Spinal cord (tissue), 10 donors: ENCODE data around the gene GFM2. TPM values are rescaled to one million over a fixed set of nuclear protein-coding genes. Genes with fewer than 3 reads are reported as not detected.
"Not testable (repeated sequence)": the region's sequence is repeated elsewhere in the genome, so short reads cannot be mapped to it uniquely, and the experiment has no call there.

Experiments used
- DNase-seq, 6 donors: peaks; one replicate each; pipeline versions ENCODE4 v3.0.0 to v3.0.0-alpha.2; 2013 to 2015; ENCODE audit warnings: low spot score in 6 of 6, low read depth in 4 of 6
- H3K27ac ChIP-seq: one replicate; pipeline ENCODE4 v1.5.1; 2013; ENCODE audit warnings: low read depth, low read length, control low read depth
- H3K27me3 ChIP-seq: one replicate; pipeline ENCODE4 v1.6.1; 2013; ENCODE audit warnings: low read length; ENCODE audit not compliant: control insufficient read depth, insufficient read depth
- H3K36me3 ChIP-seq: one replicate; pipeline ENCODE4 v1.6.1; 2013; ENCODE audit warnings: low read length; ENCODE audit not compliant: control insufficient read depth, insufficient read depth
- H3K4me1 ChIP-seq: one replicate; pipeline ENCODE4 v1.6.1; 2013; ENCODE audit warnings: low read length; ENCODE audit not compliant: control insufficient read depth, insufficient read depth
- H3K4me3 ChIP-seq: one replicate; pipeline ENCODE4 v1.5.1; 2013; ENCODE audit warnings: low read depth, low read length, control low read depth
- H3K9me3 ChIP-seq: one replicate; pipeline ENCODE4 v1.6.1; 2013; ENCODE audit warnings: low read length; ENCODE audit not compliant: control insufficient read depth, insufficient read depth
- WGBS: methylation state at CpG from one replicate; pipeline ENCODE4 v1.1.5; 2013; ENCODE audit warnings: missing lambda C conversion rate; ENCODE audit not compliant: insufficient coverage; 5-methylcytosine and 5-hydroxymethylcytosine counted together
- polyA plus RNA-seq, 2 donors: library from polyadenylated mRNA; unstranded; fragments of 120-200 nt; gene quantifications; one replicate each; pipeline ENCODE4 v1.2.1, GENCODE V29; 2013; ENCODE audit not compliant: insufficient read length in 2 of 2
- small RNA-seq: library from RNA; depleted of rRNA; stranded (forward); fragments of <200 nt; gene quantifications from one replicate; pipeline ENCODE3, GENCODE V24; 2014; ENCODE audit warnings: low replicate concordance
- total RNA-seq, 2 donors: library from RNA; depleted of rRNA in 1 of 2; stranded (reverse); fragments of 120-200 nt in 1 of 2; fragments of >200 nt in 1 of 2; gene quantifications; one replicate each; pipeline versions ENCODE4 v1.2.3 to v1.2.4, GENCODE V29; 2013 to 2014
- donor health status: healthy.

Gene GFM2
- total and polyA plus RNA-seq, 4 donors: 36.2 to 64.2 (median 42.1) TPM

DNA sequence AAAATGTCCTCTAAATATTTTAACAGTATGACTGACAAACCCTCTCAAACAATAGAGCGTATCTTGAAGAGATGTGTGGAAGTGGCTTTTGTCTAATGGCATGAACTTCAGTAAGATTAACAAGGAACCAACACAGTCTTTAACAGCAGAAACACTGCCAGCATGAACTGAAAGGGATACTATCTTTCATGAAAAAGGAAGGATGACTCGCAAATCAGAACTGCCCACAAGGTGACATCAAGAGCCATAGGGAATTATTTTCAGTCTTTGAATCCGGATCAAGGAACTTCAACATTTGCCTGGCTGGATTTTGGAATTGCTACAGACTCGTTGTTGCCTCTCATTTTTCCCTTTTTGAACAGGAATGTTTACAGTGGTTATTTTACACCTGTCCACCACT lies 87.0 kb downstream of the GFM2 start:
- no peaks in the 10 kb centered on the region for H3K27me3 ChIP-seq
- H3K4me1 ChIP-seq: no peaks in the 10 kb centered on the region
- H3K27ac ChIP-seq: no peak overlapping the region
- DNase-seq: no peak
- no peaks in the 10 kb centered on the region for H3K9me3 ChIP-seq
- no peaks in the 10 kb centered on the region for H3K36me3 ChIP-seq
- 88% methylated on average over 1 of the region's 4 CpGs for WGBS
- H3K4me3 ChIP-seq: no peak overlapping the region

DNA sequence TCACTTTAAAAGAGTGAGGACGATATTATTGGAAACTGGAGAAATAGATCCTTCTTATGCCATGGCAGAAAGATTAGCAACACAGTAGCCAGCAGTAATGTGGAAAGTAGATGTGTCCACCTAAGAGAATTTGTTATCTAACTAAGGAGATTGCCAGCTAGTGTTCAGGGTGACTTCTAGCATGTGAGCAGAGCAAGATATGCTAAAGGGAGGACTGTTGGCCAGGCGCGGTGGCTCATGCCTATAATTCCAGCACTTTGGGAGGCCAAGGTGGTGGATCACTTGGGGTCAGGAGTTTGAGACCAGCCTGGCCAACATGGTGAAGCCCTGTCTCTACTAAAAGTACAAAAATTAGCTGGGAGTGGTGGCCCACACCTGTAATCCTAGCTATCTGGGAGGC lies 87.6 kb downstream of the GFM2 start:
- H3K27ac ChIP-seq, DNase-seq, H3K4me3 ChIP-seq, H3K27me3 ChIP-seq, H3K36me3 ChIP-seq, H3K4me1 ChIP-seq, H3K9me3 ChIP-seq: not testable (repeated sequence)
- WGBS: 90% methylated on average over 2 of the region's 3 CpGs

DNA sequence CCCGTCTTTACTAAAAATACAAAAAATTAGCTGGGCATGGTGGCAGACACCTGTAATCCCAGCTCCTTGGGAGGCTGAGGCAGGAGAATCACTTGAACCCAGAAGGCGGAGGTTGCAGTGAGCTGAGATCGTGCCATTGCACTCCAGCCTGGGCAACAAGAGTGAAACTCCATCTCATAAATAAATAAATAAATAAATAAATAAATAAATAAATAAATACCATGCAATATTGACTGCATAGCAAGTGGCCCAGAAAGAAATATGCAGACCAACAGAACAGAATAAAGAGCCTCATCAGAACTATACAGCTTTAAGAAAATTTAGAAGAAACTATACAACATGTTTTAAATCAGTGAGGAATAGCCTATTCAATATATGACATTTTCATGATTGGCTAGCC lies 88.8 kb downstream of the GFM2 start:
- not testable (repeated sequence) for H3K27me3 ChIP-seq, H3K9me3 ChIP-seq, H3K4me1 ChIP-seq, H3K27ac ChIP-seq, H3K36me3 ChIP-seq, DNase-seq, H3K4me3 ChIP-seq
- WGBS: no CpG with 5 or more reads among the region's 3 CpGs

DNA sequence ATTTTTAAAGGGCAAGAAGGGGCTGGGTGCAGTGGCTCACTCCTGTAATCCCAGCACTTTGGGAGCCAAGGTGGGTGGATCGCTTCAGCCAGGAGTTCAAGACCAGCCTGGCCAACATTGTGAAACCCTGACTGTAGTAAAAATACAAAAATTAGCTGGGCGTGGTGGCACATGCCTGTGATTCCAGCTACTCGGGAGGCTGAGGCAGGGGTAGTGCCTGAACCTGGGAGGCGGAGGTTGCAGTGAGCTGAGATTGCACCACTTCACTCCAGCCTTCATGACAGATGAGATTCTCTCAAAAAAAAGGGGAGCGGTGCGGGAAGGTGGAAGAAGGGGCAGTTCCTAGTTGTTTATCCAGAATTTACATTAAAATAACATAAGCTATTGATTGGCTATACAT lies 90.5 kb downstream of the GFM2 start:
- not testable (repeated sequence) for H3K4me3 ChIP-seq, H3K27ac ChIP-seq, H3K36me3 ChIP-seq, H3K4me1 ChIP-seq, DNase-seq, H3K27me3 ChIP-seq, H3K9me3 ChIP-seq
- 93% methylated on average over 3 of the region's 6 CpGs for WGBS

DNA sequence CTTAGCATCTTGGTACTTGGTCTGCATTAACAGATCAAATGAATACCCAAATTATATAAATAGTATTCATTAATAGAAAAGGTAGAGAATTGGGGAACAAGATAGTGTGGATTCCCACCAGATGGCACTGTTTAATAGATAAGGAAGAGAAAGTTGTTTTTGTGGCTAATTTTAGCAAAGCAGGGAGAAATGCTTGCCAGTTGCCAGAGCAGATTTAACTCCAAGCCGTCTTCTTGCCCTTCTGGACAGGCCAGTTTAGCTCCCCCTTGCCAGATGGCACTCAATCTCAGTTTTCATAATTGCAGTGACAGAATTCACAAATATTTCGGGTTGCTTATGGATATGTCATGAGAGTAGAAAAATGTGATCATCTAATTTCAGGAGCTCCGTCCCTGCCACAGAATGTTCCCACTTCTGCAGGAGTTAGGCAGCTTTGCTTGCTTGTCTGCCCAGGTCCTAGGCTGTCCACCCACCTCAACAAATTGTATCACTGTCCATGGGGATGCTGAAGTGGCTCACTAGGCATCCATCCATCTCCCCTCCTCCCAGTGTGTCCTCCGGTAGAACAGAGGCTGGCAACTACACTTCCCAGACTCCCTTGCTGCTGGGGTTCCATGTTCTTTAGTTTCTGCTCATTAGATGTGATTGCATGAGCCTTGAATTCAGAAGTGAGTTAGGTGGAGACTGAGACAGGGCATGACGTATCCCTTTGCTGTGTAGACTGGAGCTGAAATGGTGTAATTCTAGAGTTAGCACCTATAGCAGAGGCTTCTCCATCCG lies 93.7 kb downstream of the GFM2 start:
- peak in 2 of 6 donors; percentile 73 to 89 for DNase-seq
- Histone ChIP-seq H3K4me1 (no peaks in the 10 kb centered on the region), H3K4me3 (no peak overlapping the region), H3K27me3 (no peaks in the 10 kb centered on the region), H3K27ac (no peak overlapping the region), H3K9me3 (no peaks in the 10 kb centered on the region), H3K36me3 (no peaks in the 10 kb centered on the region)
- 66% methylated on average over 4 of the region's 6 CpGs for WGBS

DNA sequence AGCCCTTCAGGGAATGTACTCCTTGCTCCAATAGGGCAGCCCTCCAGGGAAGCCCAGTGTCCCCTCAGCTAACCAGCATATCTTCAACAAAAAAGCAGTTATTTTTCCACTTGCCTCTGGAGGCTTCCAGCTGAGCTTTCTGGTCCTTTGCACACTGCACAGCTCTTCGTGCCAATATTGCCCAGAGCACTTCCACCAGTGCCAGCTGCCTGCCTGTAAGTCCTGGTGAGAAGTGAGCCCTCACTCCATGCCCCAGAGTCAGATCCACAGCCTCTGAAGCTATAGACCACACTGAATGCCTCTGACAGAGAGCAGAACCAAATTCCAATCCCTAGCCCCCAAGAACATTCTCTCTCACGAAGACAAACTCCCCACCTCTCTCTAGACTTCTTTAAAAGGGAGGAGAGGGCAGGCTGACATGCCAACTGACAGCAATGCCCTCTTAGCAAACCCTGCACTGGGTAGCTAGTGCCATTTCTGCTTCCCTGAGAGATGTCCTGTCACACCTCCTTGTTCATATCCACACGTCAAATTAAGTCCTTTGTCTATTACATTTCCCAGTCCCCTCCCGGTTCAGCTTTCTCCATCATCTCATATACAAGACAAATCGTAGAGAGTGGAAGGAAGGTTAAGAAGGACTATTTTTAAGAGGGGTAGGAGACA lies 94.6 kb downstream of the GFM2 start:
- 58% methylated on average over 2 of the region's 5 CpGs for WGBS

More for the DNA sequence above, 94.6 kb downstream of the GFM2 start:
- Histone ChIP-seq H3K9me3 (no peaks in the 10 kb centered on the region), H3K4me1 (no peaks in the 10 kb centered on the region), H3K36me3 (no peaks in the 10 kb centered on the region), H3K27me3 (no peaks in the 10 kb centered on the region), H3K27ac (no peak overlapping the region), H3K4me3 (no peak overlapping the region)
- no peak for DNase-seq

Small RNA genes within 50 kb of the gene (small RNA-seq; reads per million reads assigned to genes)
- gene RNU6-658P: not detected

Other genes starting within 250 kb of the GFM2 start
- gene ENC1, start 126.4 kb downstream of the GFM2 start, total RNA-seq: 100 to 1,000 TPM in 1 of 2 donors, 10 to 100 TPM in 1; 99.6 to 238 TPM
- 100 to 1,000 TPM; 276 to 314 TPM for gene ENC1, start 126.4 kb downstream of the GFM2 start, polyA plus RNA-seq
- 100 to 1,000 TPM in 1 of 2 donors, 10 to 100 TPM in 1; 74.3 to 115 TPM for gene HEXB, start 81.9 kb downstream of the GFM2 start, total RNA-seq
- gene HEXB, start 81.9 kb downstream of the GFM2 start, polyA plus RNA-seq: 10 to 100 TPM; 39.9 to 54.0 TPM
- 100 to 1,000 TPM in 1 of 2 donors, 10 to 100 TPM in 1; 51.7 to 190 TPM for gene NSA2, start 132 bp upstream of the GFM2 start, total RNA-seq
- 100 to 1,000 TPM; 103 to 106 TPM for gene NSA2, start 132 bp upstream of the GFM2 start, polyA plus RNA-seq
- gene FAM169A, start 99.3 kb upstream of the GFM2 start, total RNA-seq: 10 to 100 TPM; 25.3 to 62.9 TPM
- gene FAM169A, start 99.3 kb upstream of the GFM2 start, polyA plus RNA-seq: 10 to 100 TPM; 20.1 to 37.6 TPM